ENCODE measurements around the gene DDX21.
"Not testable (repeated sequence)": the region's sequence is repeated elsewhere in the genome, so short reads cannot be mapped to it uniquely, and the experiment has no call there.

Gene DDX21

GRCh38 chr10:68959695-68960527 is 3.9 kb downstream of the DDX21 start:
- no peak overlapping the region for H3K27ac ChIP-seq
- H3K4me3 ChIP-seq (IDR thresholded peaks at IDR 0.05; ENCODE audit: insufficient read depth, low read depth, low read length), result no peak overlapping the region
- peaks cover 33% of the 10 kb centered on the region for H3K4me1 ChIP-seq (ENCODE audit: low read depth, poor library complexity, severe bottlenecking)
- peaks cover 21% of the 10 kb centered on the region; the same call in 1 of the 2 replicates for H3K36me3 ChIP-seq (ENCODE audit: insufficient read depth)
- H2AFZ ChIP-seq (ENCODE audit: low read depth), result no peak overlapping the region
- no peak overlapping the region for H3K9ac ChIP-seq
- peaks cover 88% of the 10 kb centered on the region for H3K79me2 ChIP-seq (ENCODE audit: insufficient read depth, low read depth)
- TF ChIP-seq CTCF (conservative IDR thresholded peaks at IDR 0.05; ENCODE audit: low read depth, low read length), result no peak
- H3K27me3 ChIP-seq (ENCODE audit: insufficient read depth, low read depth), result no peaks in the 10 kb centered on the region
- peaks cover 50% of the 10 kb centered on the region for H4K20me1 ChIP-seq (ENCODE audit: insufficient read depth)
- H3K4me2 ChIP-seq, result peak overlapping the region; percentile 5; the same call in 1 of the 2 replicates

GRCh38 chr10:68963151-68963550 is 7.2 kb downstream of the DDX21 start:
- H3K79me2 ChIP-seq (ENCODE audit: insufficient read depth, low read depth), result peaks cover 87% of the 10 kb centered on the region
- no peak overlapping the region for H2AFZ ChIP-seq (ENCODE audit: low read depth)
- no peak overlapping the region for H3K4me3 ChIP-seq (IDR thresholded peaks at IDR 0.05; ENCODE audit: insufficient read depth, low read depth, low read length)
- peaks cover 25% of the 10 kb centered on the region for H3K4me1 ChIP-seq (ENCODE audit: low read depth, poor library complexity, severe bottlenecking)
- no peaks in the 10 kb centered on the region for H3K27me3 ChIP-seq (ENCODE audit: insufficient read depth, low read depth)
- peaks cover 28% of the 10 kb centered on the region; the same call in 1 of the 2 replicates for H3K36me3 ChIP-seq (ENCODE audit: insufficient read depth)
- peaks cover 45% of the 10 kb centered on the region for H4K20me1 ChIP-seq (ENCODE audit: insufficient read depth)
- no peak for TF ChIP-seq CTCF (conservative IDR thresholded peaks at IDR 0.05; ENCODE audit: low read depth, low read length)
- H3K9ac ChIP-seq, result no peak overlapping the region
- no peak overlapping the region for H3K27ac ChIP-seq
- H3K4me2 ChIP-seq, result no peak overlapping the region

- H3K4me3 ChIP-seq (IDR thresholded peaks at IDR 0.05; ENCODE audit: insufficient read depth, low read depth, low read length), result no peak overlapping the region
- no peaks in the 10 kb centered on the region for H3K27me3 ChIP-seq (ENCODE audit: insufficient read depth, low read depth)
- no peak for TF ChIP-seq CTCF (conservative IDR thresholded peaks at IDR 0.05; ENCODE audit: low read depth, low read length)
- peaks cover 48% of the 10 kb centered on the region; the same call in 1 of the 2 replicates for H3K36me3 ChIP-seq (ENCODE audit: insufficient read depth)
- H3K4me2 ChIP-seq, result no peak overlapping the region
- H3K27ac ChIP-seq, result no peak overlapping the region
- H3K4me1 ChIP-seq (ENCODE audit: low read depth, poor library complexity, severe bottlenecking), result no peaks in the 10 kb centered on the region
- H2AFZ ChIP-seq (ENCODE audit: low read depth), result no peak overlapping the region
- H3K79me2 ChIP-seq (ENCODE audit: insufficient read depth, low read depth), result peaks cover 36% of the 10 kb centered on the region; the same call in 1 of the 2 replicates
- no peak overlapping the region for H3K9ac ChIP-seq
- peaks cover 3% of the 10 kb centered on the region for H4K20me1 ChIP-seq (ENCODE audit: insufficient read depth)
These were observed 18.0 kb downstream of the DDX21 start for GRCh38 chr10:68973975-68974374.

GRCh38 chr10:68975936-68976473 is 20.0 kb downstream of the DDX21 start:
- not testable (repeated sequence) for H3K9ac ChIP-seq; H4K20me1 ChIP-seq (ENCODE audit: insufficient read depth); H3K27ac ChIP-seq; H3K4me1 ChIP-seq (ENCODE audit: low read depth, poor library complexity, severe bottlenecking); H3K4me2 ChIP-seq; H2AFZ ChIP-seq (ENCODE audit: low read depth); H3K4me3 ChIP-seq (IDR thresholded peaks at IDR 0.05; ENCODE audit: insufficient read depth, low read depth, low read length); H3K27me3 ChIP-seq (ENCODE audit: insufficient read depth, low read depth)
- Histone ChIP-seq H3K79me2 (ENCODE audit: insufficient read depth, low read depth) (peaks cover 22% of the 10 kb centered on the region; the same call in 1 of the 2 replicates), H3K36me3 (ENCODE audit: insufficient read depth) (peaks cover 47% of the 10 kb centered on the region; the same call in 1 of the 2 replicates)

GRCh38 chr10:68979738-68980137 is 23.8 kb downstream of the DDX21 start:
- H4K20me1 ChIP-seq (ENCODE audit: insufficient read depth); H2AFZ ChIP-seq (ENCODE audit: low read depth): not testable (repeated sequence)
- peaks cover 34% of the 10 kb centered on the region; the same call in 1 of the 2 replicates for H3K36me3 ChIP-seq (ENCODE audit: insufficient read depth)

More at GRCh38 chr10:68979738-68980137, 23.8 kb downstream of the DDX21 start:
- H3K4me1 ChIP-seq (ENCODE audit: low read depth, poor library complexity, severe bottlenecking); H3K79me2 ChIP-seq (ENCODE audit: insufficient read depth, low read depth); H3K4me3 ChIP-seq (IDR thresholded peaks at IDR 0.05; ENCODE audit: insufficient read depth, low read depth, low read length); H3K9ac ChIP-seq; H3K27me3 ChIP-seq (ENCODE audit: insufficient read depth, low read depth); H3K27ac ChIP-seq; H3K4me2 ChIP-seq: not testable (repeated sequence)
